Osteocyte (in vitro differentiated cells): Measurements from ENCODE around the gene TRIO. TPM values are rescaled to one million over a fixed set of nuclear protein-coding genes. Genes with fewer than 3 reads are reported as not detected.
A peak's percentile ranks its signal among the peaks of the same experiment; 100 is the strongest.

Experiments used
- DNase-seq: peaks from one replicate; pipeline ENCODE4 v3.0.0; 2021; ENCODE audit warnings: mixed read lengths; ENCODE audit not compliant: unreplicated experiment; ENCODE audit errors: extremely low spot score
- H3K27ac Mint-ChIP-seq: one replicate; pipeline ENCODE4 v1.8.0; 2021; ENCODE audit warnings: mild to moderate bottlenecking, mixed read lengths; ENCODE audit not compliant: unreplicated experiment
- H3K27me3 Mint-ChIP-seq: one replicate; pipeline ENCODE4 v1.8.0; 2021; ENCODE audit warnings: mixed read lengths; ENCODE audit not compliant: unreplicated experiment
- H3K36me3 Mint-ChIP-seq: one replicate; pipeline ENCODE4 v1.8.0; 2021; ENCODE audit warnings: mixed read lengths; ENCODE audit not compliant: unreplicated experiment
- H3K4me1 Mint-ChIP-seq: one replicate; pipeline ENCODE4 v1.8.0; 2021; ENCODE audit warnings: mixed read lengths; ENCODE audit not compliant: unreplicated experiment
- H3K4me3 Mint-ChIP-seq: one replicate; pipeline ENCODE4 v1.8.0; 2021; ENCODE audit warnings: mild to moderate bottlenecking, moderate library complexity, mixed read lengths; ENCODE audit not compliant: unreplicated experiment
- H3K9me3 Mint-ChIP-seq: one replicate; pipeline ENCODE4 v1.8.0; 2021; ENCODE audit warnings: mixed read lengths; ENCODE audit not compliant: unreplicated experiment
- CTCF ChIP-seq: fragments of 200-600 bp; sonication (generic); IDR thresholded peaks from 2 replicates; pipeline ENCODE4 v1.5.0; 2021; ENCODE audit warnings: antibody characterized with exemption, mild to moderate bottlenecking, moderate library complexity
- total RNA-seq: library from RNA; stranded (reverse); gene quantifications from 2 replicates; pipeline ENCODE4 v1.2.1, GENCODE V29; 2021

The TRIO gene
- total RNA-seq, 1 donor from 2014 or later = 336 TPM

GRCh38 chr5:14411216-14411615 is 268.1 kb downstream of the TRIO start:
- peaks cover 48% of the 10 kb centered on the region for H3K4me1 Mint-ChIP-seq
- no peak overlapping the region for H3K4me3 Mint-ChIP-seq
- H3K27ac Mint-ChIP-seq = peak overlapping the region; percentile 67
- H3K27me3 Mint-ChIP-seq = no peaks in the 10 kb centered on the region
- no peak for TF ChIP-seq CTCF
- H3K9me3 Mint-ChIP-seq = no peaks in the 10 kb centered on the region
- H3K36me3 Mint-ChIP-seq = peaks cover 39% of the 10 kb centered on the region
- no peak for DNase-seq

GRCh38 chr5:14413331-14413750 is 270.2 kb downstream of the TRIO start:
- H3K27ac Mint-ChIP-seq = peak overlapping the region; percentile 64
- peaks cover 31% of the 10 kb centered on the region for H3K36me3 Mint-ChIP-seq

GRCh38 chr5:14414007-14414406 is 270.9 kb downstream of the TRIO start:
- no peak for TF ChIP-seq CTCF
- no peak for DNase-seq
- H3K36me3 Mint-ChIP-seq = peaks cover 34% of the 10 kb centered on the region
- H3K4me1 Mint-ChIP-seq = peaks cover 76% of the 10 kb centered on the region
- H3K9me3 Mint-ChIP-seq = no peaks in the 10 kb centered on the region
- no peak overlapping the region for H3K4me3 Mint-ChIP-seq
- H3K27me3 Mint-ChIP-seq = no peaks in the 10 kb centered on the region
- peak overlapping the region; percentile 64 for H3K27ac Mint-ChIP-seq

More at GRCh38 chr5:14413331-14413750, 270.2 kb downstream of the TRIO start:
- Mint-ChIP-seq H3K4me1 (peaks cover 70% of the 10 kb centered on the region), H3K9me3 (no peaks in the 10 kb centered on the region), H3K27me3 (no peaks in the 10 kb centered on the region), H3K4me3 (no peak overlapping the region)
- no peak for TF ChIP-seq CTCF
- DNase-seq = no peak

GRCh38 chr5:14414656-14415023 is 271.5 kb downstream of the TRIO start:
- no peak for DNase-seq
- Mint-ChIP-seq H3K27me3 (no peaks in the 10 kb centered on the region), H3K9me3 (no peaks in the 10 kb centered on the region), H3K36me3 (peaks cover 32% of the 10 kb centered on the region), H3K27ac (peak overlapping the region; percentile 32), H3K4me3 (no peak overlapping the region), H3K4me1 (peaks cover 83% of the 10 kb centered on the region)
- no peak for TF ChIP-seq CTCF

- DNase-seq = no peak
- H3K4me1 Mint-ChIP-seq = peaks cover 88% of the 10 kb centered on the region
- peaks cover 28% of the 10 kb centered on the region for H3K36me3 Mint-ChIP-seq
- no peaks in the 10 kb centered on the region for H3K27me3 Mint-ChIP-seq
- H3K27ac Mint-ChIP-seq = peak overlapping the region; percentile 95
- TF ChIP-seq CTCF = no peak
- no peaks in the 10 kb centered on the region for H3K9me3 Mint-ChIP-seq
- no peak overlapping the region for H3K4me3 Mint-ChIP-seq
Observed at GRCh38 chr5:14415024-14415697, 272.0 kb downstream of the TRIO start.
